Measurements from ENCODE around the gene KRR1.

DNA sequence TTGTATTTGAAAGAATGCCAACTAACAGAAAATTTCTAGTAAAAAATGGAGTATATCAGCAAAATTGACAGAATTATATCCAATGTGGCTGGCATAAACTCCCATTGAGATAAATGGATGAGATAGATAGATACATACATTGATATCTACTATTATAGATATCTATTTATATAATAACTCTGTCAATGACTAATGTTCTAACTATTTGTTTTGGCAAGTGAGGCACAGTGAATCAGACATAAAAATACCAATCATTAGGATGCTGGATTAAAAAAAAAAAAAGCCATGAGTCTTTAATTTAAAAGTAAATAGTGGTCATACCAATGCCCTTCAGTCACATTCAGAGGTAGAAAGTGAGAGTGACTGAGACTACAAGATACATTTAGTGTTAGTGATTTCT lies 64.6 kb downstream of the KRR1 start:
- TF ChIP-seq, protein P1, sequence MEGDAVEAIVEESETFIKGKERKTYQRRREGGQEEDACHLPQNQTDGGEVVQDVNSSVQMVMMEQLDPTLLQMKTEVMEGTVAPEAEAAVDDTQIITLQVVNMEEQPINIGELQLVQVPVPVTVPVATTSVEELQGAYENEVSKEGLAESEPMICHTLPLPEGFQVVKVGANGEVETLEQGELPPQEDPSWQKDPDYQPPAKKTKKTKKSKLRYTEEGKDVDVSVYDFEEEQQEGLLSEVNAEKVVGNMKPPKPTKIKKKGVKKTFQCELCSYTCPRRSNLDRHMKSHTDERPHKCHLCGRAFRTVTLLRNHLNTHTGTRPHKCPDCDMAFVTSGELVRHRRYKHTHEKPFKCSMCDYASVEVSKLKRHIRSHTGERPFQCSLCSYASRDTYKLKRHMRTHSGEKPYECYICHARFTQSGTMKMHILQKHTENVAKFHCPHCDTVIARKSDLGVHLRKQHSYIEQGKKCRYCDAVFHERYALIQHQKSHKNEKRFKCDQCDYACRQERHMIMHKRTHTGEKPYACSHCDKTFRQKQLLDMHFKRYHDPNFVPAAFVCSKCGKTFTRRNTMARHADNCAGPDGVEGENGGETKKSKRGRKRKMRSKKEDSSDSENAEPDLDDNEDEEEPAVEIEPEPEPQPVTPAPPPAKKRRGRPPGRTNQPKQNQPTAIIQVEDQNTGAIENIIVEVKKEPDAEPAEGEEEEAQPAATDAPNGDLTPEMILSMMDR (IDR thresholded peaks at IDR 0.05 in 4 of 5, conservative IDR thresholded peaks at IDR 0.05 in 1 of 5) = no peak
- no peak for TF ChIP-seq POLR2A (IDR thresholded peaks at IDR 0.05)

Data from gastrocnemius medialis (tissue), 4 donors.